Measurements from ENCODE around the gene CDK19. TPM values are rescaled to one million over a fixed set of nuclear protein-coding genes. Genes with fewer than 3 reads are reported as not detected.

Gene CDK19
- total RNA-seq, 1 experiment from 2014 or later = 36.8 TPM

GRCh38 chr6:110593637-110594036, 221.6 kb downstream of the CDK19 start:
- no peaks in the 10 kb centered on the region for H3K36me3 ChIP-seq (ENCODE audit: low read depth)
- no peak overlapping the region for H3K4me2 ChIP-seq
- no TSS peak for BruUV-seq (replicated peaks)
- no peaks in the 10 kb centered on the region for H3K9me2 ChIP-seq (ENCODE audit: insufficient read depth)
- no peak for DNase-seq
- H3K79me2 ChIP-seq (ENCODE audit: low read depth) = no peaks in the 10 kb centered on the region
- H3K4me1 ChIP-seq (replicated peaks; ENCODE audit: insufficient read depth) = no peaks in the 10 kb centered on the region
- intact Hi-C loops (cut with micrococcal nuclease; ENCODE audit: unreplicated experiment) = no loop called here
- CTCF ChIA-PET = no interaction called here
- no peak overlapping the region for H2AFZ ChIP-seq
- H3F3A ChIP-seq (ENCODE audit: insufficient read depth, low read depth) = no peaks in the 10 kb centered on the region
- POLR2A ChIA-PET (ENCODE audit: unreplicated experiment) = no interaction called here
- H3K4me3 ChIP-seq = no peak overlapping the region
- no peaks in the 10 kb centered on the region for H3K27me3 ChIP-seq (ENCODE audit: insufficient read depth, low read depth)
- TF ChIP-seq, protein P1, sequence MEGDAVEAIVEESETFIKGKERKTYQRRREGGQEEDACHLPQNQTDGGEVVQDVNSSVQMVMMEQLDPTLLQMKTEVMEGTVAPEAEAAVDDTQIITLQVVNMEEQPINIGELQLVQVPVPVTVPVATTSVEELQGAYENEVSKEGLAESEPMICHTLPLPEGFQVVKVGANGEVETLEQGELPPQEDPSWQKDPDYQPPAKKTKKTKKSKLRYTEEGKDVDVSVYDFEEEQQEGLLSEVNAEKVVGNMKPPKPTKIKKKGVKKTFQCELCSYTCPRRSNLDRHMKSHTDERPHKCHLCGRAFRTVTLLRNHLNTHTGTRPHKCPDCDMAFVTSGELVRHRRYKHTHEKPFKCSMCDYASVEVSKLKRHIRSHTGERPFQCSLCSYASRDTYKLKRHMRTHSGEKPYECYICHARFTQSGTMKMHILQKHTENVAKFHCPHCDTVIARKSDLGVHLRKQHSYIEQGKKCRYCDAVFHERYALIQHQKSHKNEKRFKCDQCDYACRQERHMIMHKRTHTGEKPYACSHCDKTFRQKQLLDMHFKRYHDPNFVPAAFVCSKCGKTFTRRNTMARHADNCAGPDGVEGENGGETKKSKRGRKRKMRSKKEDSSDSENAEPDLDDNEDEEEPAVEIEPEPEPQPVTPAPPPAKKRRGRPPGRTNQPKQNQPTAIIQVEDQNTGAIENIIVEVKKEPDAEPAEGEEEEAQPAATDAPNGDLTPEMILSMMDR (conservative IDR thresholded peaks at IDR 0.05) = no peak
- no peak for TF ChIP-seq EZH2 (IDR thresholded peaks at IDR 0.05; ENCODE audit: low read depth)
- H3K9me3 ChIP-seq (ENCODE audit: insufficient read depth, low read depth) = peaks cover 3% of the 10 kb centered on the region; the same call in 1 of the 2 replicates
- no peak overlapping the region for H3K27ac ChIP-seq
- no peaks in the 10 kb centered on the region for H4K20me1 ChIP-seq (ENCODE audit: insufficient read depth)

GRCh38 chr6:110592765-110593164, 222.5 kb downstream of the CDK19 start:
- no peaks in the 10 kb centered on the region for H3K27me3 ChIP-seq (ENCODE audit: insufficient read depth, low read depth)
- H3F3A ChIP-seq (ENCODE audit: insufficient read depth, low read depth) = no peaks in the 10 kb centered on the region
- no peaks in the 10 kb centered on the region for H3K9me2 ChIP-seq (ENCODE audit: insufficient read depth)
- H3K79me2 ChIP-seq (ENCODE audit: low read depth) = no peaks in the 10 kb centered on the region
- H3K9me3 ChIP-seq (ENCODE audit: insufficient read depth, low read depth) = peaks cover 3% of the 10 kb centered on the region; the same call in 1 of the 2 replicates
- no peaks in the 10 kb centered on the region for H3K36me3 ChIP-seq (ENCODE audit: low read depth)
- intact Hi-C loops (cut with micrococcal nuclease; ENCODE audit: unreplicated experiment) = no loop called here
- no peak overlapping the region for H2AFZ ChIP-seq
- TF ChIP-seq EZH2 (IDR thresholded peaks at IDR 0.05; ENCODE audit: low read depth) = no peak
- TF ChIP-seq, protein P1 (conservative IDR thresholded peaks at IDR 0.05) = no peak
- H3K4me1 ChIP-seq (replicated peaks; ENCODE audit: insufficient read depth) = no peaks in the 10 kb centered on the region
- BruUV-seq (replicated peaks) = no TSS peak
- ChIA-PET CTCF (interaction anchor here (0.5 kb wide), 1 partner anchor 586 kb away, joined by 3 read pairs; no protein-coding TSS in a partner anchor), POLR2A (ENCODE audit: unreplicated experiment) (no interaction called here)
- H3K4me2 ChIP-seq = no peak overlapping the region
- no peak overlapping the region for H3K27ac ChIP-seq
- no peak for DNase-seq
- H3K4me3 ChIP-seq = no peak overlapping the region
- no peaks in the 10 kb centered on the region for H4K20me1 ChIP-seq (ENCODE audit: insufficient read depth)

- no peak for TF ChIP-seq EZH2 (IDR thresholded peaks at IDR 0.05; ENCODE audit: low read depth)
- TF ChIP-seq, protein P1 (conservative IDR thresholded peaks at IDR 0.05) = no peak
- CTCF ChIA-PET = no interaction called here
- no peak for DNase-seq
- no TSS peak for BruUV-seq (replicated peaks)
- Histone ChIP-seq H2AFZ (no peak overlapping the region), H3K9me2 (ENCODE audit: insufficient read depth) (no peaks in the 10 kb centered on the region), H3K9me3 (ENCODE audit: insufficient read depth, low read depth) (peaks cover 3% of the 10 kb centered on the region; the same call in 1 of the 2 replicates), H3K4me3 (no peak overlapping the region), H4K20me1 (ENCODE audit: insufficient read depth) (no peaks in the 10 kb centered on the region), H3K4me2 (no peak overlapping the region), H3F3A (ENCODE audit: insufficient read depth, low read depth) (no peaks in the 10 kb centered on the region), H3K27me3 (ENCODE audit: insufficient read depth, low read depth) (no peaks in the 10 kb centered on the region), H3K36me3 (ENCODE audit: low read depth) (no peaks in the 10 kb centered on the region), H3K4me1 (replicated peaks; ENCODE audit: insufficient read depth) (no peaks in the 10 kb centered on the region), H3K27ac (no peak overlapping the region), H3K79me2 (ENCODE audit: low read depth) (no peaks in the 10 kb centered on the region)
- intact Hi-C loops (cut with micrococcal nuclease; ENCODE audit: unreplicated experiment) = no loop called here
- POLR2A ChIA-PET (ENCODE audit: unreplicated experiment) = no interaction called here
Measured at GRCh38 chr6:110590821-110591351, 224.4 kb downstream of the CDK19 start.

Data from PC-9 (cell line).